A673 (cell line): ENCODE results near the gene CCDC178.

Source experiments
- EZH2 ChIP-seq: fragments of 200-600 bp; sonication (generic); IDR thresholded peaks from 2 replicates; pipeline ENCODE4 v1.6.1; 2017; ENCODE audit warnings: borderline replicate concordance, low read depth, mild to moderate bottlenecking, mixed read lengths, antibody characterized with exemption, low read length; ENCODE audit not compliant: poor library complexity, severe bottlenecking
- TF ChIP-seq, protein P1 (sequence below): fragments of 300-800, 200-600 bp; sonication (generic); conservative IDR thresholded peaks from 2 replicates; pipeline ENCODE4 v1.5.1; 2017; ENCODE audit warnings: low read depth, mild to moderate bottlenecking, antibody characterized with exemption, low read length, moderate library complexity, mixed read lengths

GRCh38 chr18:33356735-33357134 lies 83.8 kb downstream of the CCDC178 start:
- TF ChIP-seq, protein P1, sequence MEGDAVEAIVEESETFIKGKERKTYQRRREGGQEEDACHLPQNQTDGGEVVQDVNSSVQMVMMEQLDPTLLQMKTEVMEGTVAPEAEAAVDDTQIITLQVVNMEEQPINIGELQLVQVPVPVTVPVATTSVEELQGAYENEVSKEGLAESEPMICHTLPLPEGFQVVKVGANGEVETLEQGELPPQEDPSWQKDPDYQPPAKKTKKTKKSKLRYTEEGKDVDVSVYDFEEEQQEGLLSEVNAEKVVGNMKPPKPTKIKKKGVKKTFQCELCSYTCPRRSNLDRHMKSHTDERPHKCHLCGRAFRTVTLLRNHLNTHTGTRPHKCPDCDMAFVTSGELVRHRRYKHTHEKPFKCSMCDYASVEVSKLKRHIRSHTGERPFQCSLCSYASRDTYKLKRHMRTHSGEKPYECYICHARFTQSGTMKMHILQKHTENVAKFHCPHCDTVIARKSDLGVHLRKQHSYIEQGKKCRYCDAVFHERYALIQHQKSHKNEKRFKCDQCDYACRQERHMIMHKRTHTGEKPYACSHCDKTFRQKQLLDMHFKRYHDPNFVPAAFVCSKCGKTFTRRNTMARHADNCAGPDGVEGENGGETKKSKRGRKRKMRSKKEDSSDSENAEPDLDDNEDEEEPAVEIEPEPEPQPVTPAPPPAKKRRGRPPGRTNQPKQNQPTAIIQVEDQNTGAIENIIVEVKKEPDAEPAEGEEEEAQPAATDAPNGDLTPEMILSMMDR: no peak
- TF ChIP-seq EZH2: no peak
